RWPE2 (cell line): ENCODE measurements around the gene RNF34.

Experiments
- ATAC-seq: fragments of 200-7000 bp; cut with Tn5 transposase; 3 replicates; pipeline ENCODE4 v1.9.1; 2021; ENCODE audit warnings: low read depth
- DNase-seq: peaks from one replicate; pipeline ENCODE4 v3.0.0-alpha.2; 2020; ENCODE audit warnings: low spot score
- H3K27ac ChIP-seq: fragments of 450-650 bp; 2 replicates; pipeline ENCODE4 v1.5.1; 2017; ENCODE audit warnings: mild to moderate bottlenecking; ENCODE audit not compliant: poor library complexity, severe bottlenecking
- H3K27me3 ChIP-seq: fragments of 250-450 bp; sonication (Bioruptor Pico); 2 replicates; pipeline ENCODE4 v1.5.1; 2021; ENCODE audit warnings: mild to moderate bottlenecking, moderate library complexity; ENCODE audit not compliant: insufficient read depth, poor library complexity, severe bottlenecking
- H3K36me3 ChIP-seq: fragments of 250-450 bp; sonication (Bioruptor Pico); 2 replicates; pipeline ENCODE4 v1.5.1; 2020; ENCODE audit warnings: low read depth, mild to moderate bottlenecking, moderate library complexity
- H3K4me1 ChIP-seq: fragments of 250-450 bp; sonication (Bioruptor Pico); 2 replicates; pipeline ENCODE4 v1.5.1; 2021; ENCODE audit warnings: mild to moderate bottlenecking, moderate library complexity; ENCODE audit not compliant: insufficient read depth, poor library complexity, severe bottlenecking
- H3K4me3 ChIP-seq: fragments of 250-450 bp; sonication (Bioruptor Pico); 2 replicates; pipeline ENCODE4 v1.5.1; 2021; ENCODE audit warnings: mild to moderate bottlenecking, moderate library complexity; ENCODE audit not compliant: severe bottlenecking
- H3K9me3 ChIP-seq: fragments of 250-450 bp; sonication (Bioruptor Pico); 2 replicates; pipeline ENCODE4 v1.5.1; 2021; ENCODE audit warnings: mild to moderate bottlenecking, moderate library complexity; ENCODE audit not compliant: severe bottlenecking
- CTCF ChIP-seq: fragments of 450-650 bp; IDR thresholded peaks from one replicate; pipeline ENCODE4 v1.5.1; 2017; ENCODE audit warnings: mild to moderate bottlenecking, moderate library complexity; ENCODE audit not compliant: poor library complexity, severe bottlenecking

RNF34 gene, protein sequence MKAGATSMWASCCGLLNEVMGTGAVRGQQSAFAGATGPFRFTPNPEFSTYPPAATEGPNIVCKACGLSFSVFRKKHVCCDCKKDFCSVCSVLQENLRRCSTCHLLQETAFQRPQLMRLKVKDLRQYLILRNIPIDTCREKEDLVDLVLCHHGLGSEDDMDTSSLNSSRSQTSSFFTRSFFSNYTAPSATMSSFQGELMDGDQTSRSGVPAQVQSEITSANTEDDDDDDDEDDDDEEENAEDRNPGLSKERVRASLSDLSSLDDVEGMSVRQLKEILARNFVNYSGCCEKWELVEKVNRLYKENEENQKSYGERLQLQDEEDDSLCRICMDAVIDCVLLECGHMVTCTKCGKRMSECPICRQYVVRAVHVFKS

DNA sequence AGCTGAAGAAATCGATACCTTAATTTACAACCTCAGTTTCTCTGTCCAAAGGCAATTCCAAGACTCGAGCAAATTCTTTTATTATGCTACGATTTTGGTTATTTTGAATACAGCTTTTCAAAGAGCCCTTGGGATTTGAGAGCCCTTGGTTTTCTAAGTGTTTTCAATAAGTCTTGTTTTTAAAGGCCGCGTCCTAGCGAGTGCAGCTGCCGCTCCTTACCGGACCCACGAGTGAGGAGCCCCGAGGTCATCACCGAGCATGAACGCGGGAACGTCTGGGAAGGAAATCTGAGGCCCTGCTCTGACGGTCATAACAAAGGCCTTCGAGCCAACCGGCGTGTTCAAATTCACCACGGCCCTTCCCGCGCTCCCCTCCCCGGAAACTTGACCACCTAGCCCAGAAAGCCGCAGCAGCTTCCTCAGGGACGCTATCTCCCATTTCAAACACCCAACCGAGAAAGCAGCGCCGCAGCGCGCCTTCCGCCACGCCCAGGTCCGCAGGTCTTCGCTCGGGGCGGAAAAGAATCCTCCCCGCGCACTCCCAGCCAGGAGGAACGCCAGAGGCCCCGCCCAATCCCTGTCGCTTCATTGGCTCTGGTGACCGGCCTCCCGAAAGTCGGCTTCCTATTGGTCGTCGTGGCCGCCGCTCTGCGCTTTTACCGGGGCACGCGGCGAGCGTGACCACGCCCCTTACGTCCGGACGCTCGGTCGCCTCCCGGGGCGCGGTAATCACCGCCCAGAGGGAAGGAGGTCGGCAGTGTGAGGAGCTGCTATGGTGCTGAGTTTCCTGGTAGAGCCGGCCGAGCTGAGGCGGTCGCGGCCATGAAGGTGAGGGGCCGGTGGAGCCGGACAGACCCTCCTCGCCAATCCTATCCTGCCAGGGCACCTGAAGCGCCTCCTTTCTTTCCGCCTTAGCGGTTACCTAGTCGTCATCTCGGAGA, at the start of gene RNF34:
RNF34 (plus strand) TSS at position 728 of the 941 bp plus-strand sequence; CDS start at position 823, 95 bp downstream.
- peak; percentile 99 for DNase-seq
- peak within 1 kb of the TSS; percentile 76 for H3K4me3 ChIP-seq
- no peak for TF ChIP-seq CTCF
- peak; percentile 92 for ATAC-seq
- no peaks in the 10 kb centered on the region for H3K9me3 ChIP-seq
- peaks cover 28% of the 10 kb centered on the region for H3K36me3 ChIP-seq
- H3K4me1 ChIP-seq, result peaks cover 12% of the 10 kb centered on the region
- H3K27me3 ChIP-seq, result no peaks in the 10 kb centered on the region
- H3K27ac ChIP-seq, result peak within 1 kb of the TSS; percentile 67

DNA sequence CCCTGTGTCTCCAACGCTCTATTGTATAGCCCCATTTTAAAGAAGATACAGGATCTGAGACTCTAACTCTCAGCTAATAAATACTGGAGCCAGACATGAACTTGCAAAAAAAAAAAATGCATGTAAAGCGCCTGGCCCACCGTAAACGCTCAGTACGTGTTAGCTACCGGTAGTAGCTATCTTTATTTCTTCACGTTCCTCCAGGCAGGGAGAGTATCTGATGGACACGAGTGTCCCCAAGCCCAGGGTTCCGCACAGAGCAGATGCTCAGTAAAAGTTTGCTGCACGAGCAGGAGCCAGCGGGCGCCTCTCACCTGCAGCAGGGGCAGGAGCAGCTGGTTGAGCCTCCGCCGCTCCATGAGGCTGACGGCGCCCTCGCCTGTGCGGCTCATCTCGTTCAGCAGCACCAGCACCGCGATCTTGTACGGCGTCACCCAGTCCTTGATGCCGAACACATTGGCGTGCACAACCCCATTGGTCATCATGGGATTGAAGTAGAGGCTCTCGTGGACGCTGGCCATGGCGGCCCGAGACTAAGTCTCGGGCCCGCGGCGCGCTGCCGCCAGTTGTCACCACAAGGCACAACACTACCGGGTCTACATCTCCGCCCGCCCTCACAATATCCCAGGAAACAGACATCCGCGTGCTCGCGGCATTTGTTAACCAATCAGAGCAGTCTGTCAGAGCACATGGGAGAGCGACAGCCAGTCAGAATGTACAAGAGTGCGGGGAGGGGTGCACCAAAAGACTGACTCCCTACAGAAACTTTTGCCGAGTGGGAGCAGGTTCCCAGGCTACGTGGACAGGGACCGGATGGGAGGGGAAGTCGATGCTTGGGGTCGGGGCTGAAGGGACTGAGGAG, 47.9 kb upstream of the RNF34 start, which contains the start of gene ANAPC5:
ANAPC5 (minus strand) TSS at position 592 of the 862 bp plus-strand sequence; CDS start at position 521, 71 bp downstream.
- peak within 1 kb of the TSS; percentile 40 for H3K27ac ChIP-seq
- H3K36me3 ChIP-seq, result peaks cover 19% of the 10 kb centered on the region
- no peak for TF ChIP-seq CTCF
- peak; percentile 98 for ATAC-seq
- no peaks in the 10 kb centered on the region for H3K4me1 ChIP-seq
- H3K4me3 ChIP-seq, result peak within 1 kb of the TSS; percentile 76
- H3K27me3 ChIP-seq, result no peaks in the 10 kb centered on the region
- H3K9me3 ChIP-seq, result no peaks in the 10 kb centered on the region
- peak; percentile 94 for DNase-seq

DNA sequence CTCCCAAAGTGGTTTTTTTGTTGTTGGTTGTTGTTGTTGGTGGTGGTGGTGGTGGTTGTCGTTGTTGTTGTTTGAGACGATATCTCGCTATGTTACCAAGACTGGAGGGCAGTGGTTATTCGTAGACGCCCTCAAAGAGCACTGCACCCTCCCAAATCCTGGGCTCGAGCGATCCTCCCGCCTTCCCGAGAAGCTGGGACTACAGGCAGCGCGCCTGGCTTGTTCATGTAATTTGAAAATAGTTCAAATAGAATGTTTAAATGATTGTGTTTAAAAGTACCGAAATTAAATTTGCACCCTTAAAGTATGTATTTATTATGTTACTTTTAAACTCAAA, 47.3 kb upstream of the RNF34 start:
- Histone ChIP-seq H3K4me1 (no peaks in the 10 kb centered on the region), H3K27ac (peak overlapping the region; percentile 13), H3K27me3 (no peaks in the 10 kb centered on the region), H3K9me3 (no peaks in the 10 kb centered on the region), H3K36me3 (peaks cover 16% of the 10 kb centered on the region), H3K4me3 (peak overlapping the region; percentile 76)
- no peak for TF ChIP-seq CTCF
- no peak for DNase-seq
- ATAC-seq, result peak; percentile 66

GRCh38 chr12:121355818-121356217, 44.1 kb upstream of the RNF34 start:
- no peak for DNase-seq
- Histone ChIP-seq H3K27me3 (no peaks in the 10 kb centered on the region), H3K4me1 (no peaks in the 10 kb centered on the region), H3K4me3 (no peak overlapping the region), H3K36me3 (no peaks in the 10 kb centered on the region), H3K9me3 (no peaks in the 10 kb centered on the region), H3K27ac (no peak overlapping the region)
- TF ChIP-seq CTCF, result no peak
- ATAC-seq, result no peak
